DND-41 (cell line): ENCODE measurements around the gene GLMP.

Experiments
- CTCF ChIP-seq: IDR thresholded peaks from 2 replicates; pipeline ENCODE4 v1.5.1; 2012; ENCODE audit warnings: borderline replicate concordance, low read length, moderate library complexity, mild to moderate bottlenecking; ENCODE audit not compliant: poor library complexity, severe bottlenecking; ENCODE audit errors: extremely low read depth
- EZH2 ChIP-seq: IDR thresholded peaks from 3 replicates; pipeline ENCODE4 v1.6.1; 2012; ENCODE audit warnings: borderline replicate concordance, low read depth, mild to moderate bottlenecking, moderate library complexity, low read length, inconsistent platforms; ENCODE audit not compliant: severe bottlenecking

- TF ChIP-seq CTCF, result no peak
- no peak for TF ChIP-seq EZH2
These were observed 52.7 kb downstream of the GLMP start for GRCh38 chr1:156242738-156243137.
